ENCODE data around the gene CLK2. TPM values are rescaled to one million over a fixed set of nuclear protein-coding genes. Genes with fewer than 3 reads are reported as not detected.

Gene CLK2
- total RNA-seq, 1 donor from 2014 or later = 41.7 TPM

GRCh38 chr1:155260276-155260675 is 13.0 kb downstream of the CLK2 start:
- TF ChIP-seq EZH2phosphoT487 (IDR thresholded peaks at IDR 0.05) = no peak
- no peak for TF ChIP-seq EZH2 (IDR thresholded peaks at IDR 0.05)
- TF ChIP-seq, protein P1, sequence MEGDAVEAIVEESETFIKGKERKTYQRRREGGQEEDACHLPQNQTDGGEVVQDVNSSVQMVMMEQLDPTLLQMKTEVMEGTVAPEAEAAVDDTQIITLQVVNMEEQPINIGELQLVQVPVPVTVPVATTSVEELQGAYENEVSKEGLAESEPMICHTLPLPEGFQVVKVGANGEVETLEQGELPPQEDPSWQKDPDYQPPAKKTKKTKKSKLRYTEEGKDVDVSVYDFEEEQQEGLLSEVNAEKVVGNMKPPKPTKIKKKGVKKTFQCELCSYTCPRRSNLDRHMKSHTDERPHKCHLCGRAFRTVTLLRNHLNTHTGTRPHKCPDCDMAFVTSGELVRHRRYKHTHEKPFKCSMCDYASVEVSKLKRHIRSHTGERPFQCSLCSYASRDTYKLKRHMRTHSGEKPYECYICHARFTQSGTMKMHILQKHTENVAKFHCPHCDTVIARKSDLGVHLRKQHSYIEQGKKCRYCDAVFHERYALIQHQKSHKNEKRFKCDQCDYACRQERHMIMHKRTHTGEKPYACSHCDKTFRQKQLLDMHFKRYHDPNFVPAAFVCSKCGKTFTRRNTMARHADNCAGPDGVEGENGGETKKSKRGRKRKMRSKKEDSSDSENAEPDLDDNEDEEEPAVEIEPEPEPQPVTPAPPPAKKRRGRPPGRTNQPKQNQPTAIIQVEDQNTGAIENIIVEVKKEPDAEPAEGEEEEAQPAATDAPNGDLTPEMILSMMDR (IDR thresholded peaks at IDR 0.05) = no peak
- H3K4me3 Mint-ChIP-seq = peak overlapping the region; percentile 97
- H3K27ac ChIP-seq = no peak overlapping the region
- H3K79me2 ChIP-seq (ENCODE audit: low read depth) = peaks cover 19% of the 10 kb centered on the region
- H3K4me2 ChIP-seq = no peak overlapping the region
- no peak overlapping the region for H3K27ac Mint-ChIP-seq
- peaks cover 10% of the 10 kb centered on the region for H3K4me1 ChIP-seq
- H3K4me3 ChIP-seq = no peak overlapping the region
- H3K9ac ChIP-seq = no peak overlapping the region
- no peaks in the 10 kb centered on the region for H3K27me3 ChIP-seq
- peaks cover 55% of the 10 kb centered on the region for H3F3A ChIP-seq (ENCODE audit: low read depth)
- H3K36me3 Mint-ChIP-seq = peaks cover 26% of the 10 kb centered on the region
- no peaks in the 10 kb centered on the region for H3K36me3 ChIP-seq
- no peak overlapping the region for H2AFZ ChIP-seq (replicated peaks)
- H3K9me3 Mint-ChIP-seq = no peaks in the 10 kb centered on the region
- H4K20me1 ChIP-seq (ENCODE audit: low read depth) = no peaks in the 10 kb centered on the region
- DNase-seq (ENCODE audit: low spot score) = no peak
- peaks cover 29% of the 10 kb centered on the region for H3K4me1 Mint-ChIP-seq
- peaks cover 13% of the 10 kb centered on the region for H3K27me3 Mint-ChIP-seq (ENCODE audit: insufficient read depth, low read depth)
- no peaks in the 10 kb centered on the region for H3K9me3 ChIP-seq (ENCODE audit: low read depth)

DNA sequence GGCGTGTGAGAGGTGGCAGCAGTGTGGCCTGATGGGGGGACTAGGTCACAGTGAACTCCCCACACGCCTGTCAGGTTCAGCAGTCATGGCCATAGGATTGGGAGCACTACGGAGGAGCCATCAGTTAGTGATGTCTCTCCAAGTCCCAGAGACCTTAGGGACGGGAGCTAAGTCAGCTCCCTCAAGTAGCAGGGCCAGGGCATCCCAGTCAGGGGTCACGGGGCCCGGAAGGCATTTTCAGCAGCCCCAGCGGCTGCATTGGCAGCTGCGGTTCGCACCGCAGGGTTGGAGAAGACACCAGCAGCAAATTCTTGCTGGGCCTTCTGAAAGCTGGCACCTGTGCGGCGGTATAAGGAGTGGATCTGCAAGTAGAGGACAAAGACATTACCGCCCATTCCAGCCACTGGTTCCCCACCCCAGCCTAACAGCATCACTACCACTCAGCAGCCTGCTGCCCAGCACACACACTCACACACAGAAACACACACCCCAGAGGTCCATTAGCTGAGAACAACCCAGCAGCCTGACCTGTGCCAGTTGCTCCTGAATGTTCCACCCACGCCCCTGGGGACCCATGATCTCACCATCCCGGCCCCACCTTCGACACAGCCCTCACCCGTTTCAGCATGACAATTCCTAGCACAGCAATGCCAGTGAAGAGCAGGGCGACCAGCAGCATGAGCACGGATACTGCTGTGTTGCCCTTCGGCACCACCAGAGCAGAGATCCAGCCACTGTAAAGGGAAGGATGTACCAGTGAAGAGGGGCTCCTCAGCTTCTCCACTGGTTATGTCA is 17.0 kb downstream of the CLK2 start:
- Histone ChIP-seq H3K4me2 (peak overlapping the region; percentile 99), H4K20me1 (ENCODE audit: low read depth) (no peaks in the 10 kb centered on the region), H3K4me3 (peak overlapping the region; percentile 84), H3K9ac (no peak overlapping the region), H3K9me3 (ENCODE audit: low read depth) (no peaks in the 10 kb centered on the region), H3K4me1 (peaks cover 19% of the 10 kb centered on the region), H3K27me3 (no peaks in the 10 kb centered on the region), H3K79me2 (ENCODE audit: low read depth) (peaks cover 27% of the 10 kb centered on the region), H2AFZ (replicated peaks) (no peak overlapping the region), H3K27ac (no peak overlapping the region), H3K36me3 (no peaks in the 10 kb centered on the region), H3F3A (ENCODE audit: low read depth) (peaks cover 28% of the 10 kb centered on the region)
- Mint-ChIP-seq H3K9me3 (no peaks in the 10 kb centered on the region), H3K36me3 (peaks cover 19% of the 10 kb centered on the region), H3K27me3 (ENCODE audit: insufficient read depth, low read depth) (peaks cover 10% of the 10 kb centered on the region), H3K27ac (peak overlapping the region; percentile 74), H3K4me1 (peaks cover 33% of the 10 kb centered on the region), H3K4me3 (peak overlapping the region; percentile 91)
- TF ChIP-seq, protein P1 (IDR thresholded peaks at IDR 0.05) = no peak
- TF ChIP-seq EZH2 (IDR thresholded peaks at IDR 0.05) = no peak
- no peak for DNase-seq (ENCODE audit: low spot score)

GRCh38 chr1:155255243-155256007 is 17.9 kb downstream of the CLK2 start, which contains the start of gene ENTREP3:
TSS of gene ENTREP3 (minus strand) at chr1:155255483. CDS start at chr1:155254877, 606 bp downstream.
- Histone ChIP-seq H3K79me2 (ENCODE audit: low read depth) (peaks cover 18% of the 10 kb centered on the region), H3K9me3 (ENCODE audit: low read depth) (no peaks in the 10 kb centered on the region), H3K27ac (no peak within 1 kb of the TSS), H3K9ac (peak within 1 kb of the TSS; percentile 72), H3K36me3 (no peaks in the 10 kb centered on the region), H4K20me1 (ENCODE audit: low read depth) (no peaks in the 10 kb centered on the region), H2AFZ (replicated peaks) (peak within 1 kb of the TSS; percentile 53), H3K27me3 (no peaks in the 10 kb centered on the region), H3K4me2 (peak within 1 kb of the TSS; percentile 99), H3K4me3 (peak within 1 kb of the TSS; percentile 84), H3F3A (ENCODE audit: low read depth) (peaks cover 30% of the 10 kb centered on the region), H3K4me1 (peaks cover 15% of the 10 kb centered on the region)
- H3K4me1 Mint-ChIP-seq = peaks cover 32% of the 10 kb centered on the region
- no peak for TF ChIP-seq EZH2phosphoT487 (IDR thresholded peaks at IDR 0.05)
- TF ChIP-seq EZH2 (IDR thresholded peaks at IDR 0.05) = no peak
- TF ChIP-seq, protein P1 (IDR thresholded peaks at IDR 0.05) = peak; percentile 24
- peaks cover 19% of the 10 kb centered on the region for H3K36me3 Mint-ChIP-seq
- no peaks in the 10 kb centered on the region for H3K9me3 Mint-ChIP-seq
- DNase-seq (ENCODE audit: low spot score) = peak; percentile 95
- peaks cover 9% of the 10 kb centered on the region for H3K27me3 Mint-ChIP-seq (ENCODE audit: insufficient read depth, low read depth)
- peak within 1 kb of the TSS; percentile 91 for H3K4me3 Mint-ChIP-seq
- H3K27ac Mint-ChIP-seq = peak within 1 kb of the TSS; percentile 58

Data from neural progenitor cell (in vitro differentiated cells).